Adrenal gland (tissue), 12 donors: ENCODE measurements around the gene ESR2. TPM values are rescaled to one million over a fixed set of nuclear protein-coding genes. Genes with fewer than 3 reads are reported as not detected.

Experiments
- DNase-seq, 7 donors: peaks; one replicate each; pipeline ENCODE4 v3.0.0-alpha.2; 2019 to 2020
- H3K27ac ChIP-seq, 5 donors: fragments of 200-600 bp; sonication (generic) in 4 of 5; 1 replicate in 3 of 5; 2 replicates in 2 of 5; pipeline versions ENCODE4 v1.5.1 to v1.8.0; 2016 to 2020; ENCODE audit warnings: mild to moderate bottlenecking in 1 of 5
- H3K27me3 ChIP-seq: fragments of 200-600 bp; 2 replicates; pipeline ENCODE4 v1.8.0; 2021
- H3K36me3 ChIP-seq, 2 donors: fragments of 200-600 bp; replicated peaks in 1 of 2; 1 replicate in 1 of 2; 2 replicates in 1 of 2; pipeline versions ENCODE4 v1.5.1 to v1.8.0; 2018 to 2022
- H3K4me1 ChIP-seq, 2 donors: fragments of 200-600 bp; replicated peaks in 1 of 2; 1 replicate in 1 of 2; 2 replicates in 1 of 2; pipeline versions ENCODE4 v1.5.1 to v1.8.0; 2018 to 2021
- H3K4me3 ChIP-seq, 4 donors: fragments of 200-600 bp; sonication (generic) in 3 of 4; one replicate each; pipeline ENCODE4 v1.5.1; 2016 to 2018
- H3K9me3 ChIP-seq, 3 donors: fragments of 200-600 bp; sonication (generic) in 1 of 3; replicated peaks in 1 of 3; 1 replicate in 2 of 3; 2 replicates in 1 of 3; pipeline versions ENCODE4 v1.5.1 to v1.8.0; 2016 to 2021
- CTCF ChIP-seq, 6 experiments: fragments of 450-650 bp in 4 of 6; fragments of 200-600 bp in 2 of 6; sonication (generic) in 1 of 6; IDR thresholded peaks; 1 replicate in 5 of 6; 2 replicates in 1 of 6; pipeline versions ENCODE4 v1.5.1 to v1.8.0; 2016 to 2021; ENCODE audit warnings: antibody characterized with exemption in 6 of 6, mild to moderate bottlenecking in 2 of 6, moderate library complexity in 1 of 6
- POLR2A ChIP-seq, 2 donors: fragments of 450-650 bp; IDR thresholded peaks; one replicate each; pipeline ENCODE4 v1.6.1; 2017; ENCODE audit warnings: antibody characterized with exemption in 2 of 2, mild to moderate bottlenecking in 2 of 2, moderate library complexity in 1 of 2
- WGBS, 4 donors: extraction: QIAGEN DNeasy Blood & Tissue Kit in 2 of 4; methylation state at CpG; one replicate each; pipeline versions ENCODE4 v1.1.5 to v1.1.7; 2013 to 2017; 5-methylcytosine and 5-hydroxymethylcytosine counted together
- intact Hi-C, 2 donors: fragments of 100-400 bp; cut with DNase I; formaldehyde crosslinking; loops; one replicate each; pipeline versions ENCODE4 v1.14.1 to v1.15.0; 2022 to 2023
- polyA plus RNA-seq, 3 donors: library from polyadenylated mRNA; stranded (reverse); fragments of 200-250 nt in 2 of 3; fragments of 350-450 nt in 1 of 3; fragmentation: Illumina TruSeq in 1 of 3; extraction: RNeasy Lipid Tissue Mini Kit (QIAGEN cat#74804) in 1 of 3; gene quantifications; one replicate each; pipeline ENCODE4 v1.2.3, GENCODE V29; 2013 to 2014
- total RNA-seq, 9 donors: library from RNA; depleted of rRNA in 4 of 9; stranded (reverse); fragments of >200 nt in 4 of 9; fragments of 120-200 nt in 1 of 9; fragmentation: NEBNext Ultra II Directional in 1 of 9; extraction: Animal tissue kit (Norgen Biotek cat#: 25700) in 1 of 9; gene quantifications; one replicate each; pipeline versions ENCODE4 v1.1.0 to v1.2.4, GENCODE V29; 2013 to 2023
- donor health status: healthy with polysubstance abuse.
- donor health status: Bipolar disorder and iron deficiency.
- donor health status: DM: yes; HTN: yes; CAD: no.
- donor health status: DM: no; HTN: no; CAD: no.
- donor health status: DM: no; HTN: no; CAD: no.
- donor health status: DM: yes; HTN: yes; CAD: no.

ESR2 gene
- total and polyA plus RNA-seq, 12 donors, result 3.0 to 36.0 (median 18.8) TPM

- 55 to 62% (median 60%) methylated on average over 4 of the region's 4 CpGs for WGBS, 4 donors
- no peak overlapping the region for H3K4me3 ChIP-seq
- H3K9me3 ChIP-seq, result no peaks in the 10 kb centered on the region
- TF ChIP-seq CTCF (IDR thresholded peaks at IDR 0.05), result no peak
- TF ChIP-seq POLR2A (IDR thresholded peaks at IDR 0.05), result no peak
- peak overlapping the region; percentile 23 to 76 (median 67) for H3K27ac ChIP-seq
- intact Hi-C loops, result no loop called here
- H3K36me3 ChIP-seq, result no peaks in the 10 kb centered on the region
- DNase-seq, result no peak
- no peaks in the 10 kb centered on the region for H3K27me3 ChIP-seq
- peaks cover 25 to 51% of the 10 kb centered on the region in 2 donors for H3K4me1 ChIP-seq
Observed at GRCh38 chr14:64248689-64249088, 45.5 kb downstream of the ESR2 start.

- peaks cover 25 to 51% of the 10 kb centered on the region in 2 donors for H3K4me1 ChIP-seq
- H3K9me3 ChIP-seq, result no peaks in the 10 kb centered on the region
- intact Hi-C loops, result no loop called here
- H3K27ac ChIP-seq, result peak overlapping the region in 1 of 5 donors; percentile 15
- no peaks in the 10 kb centered on the region for H3K27me3 ChIP-seq
- peak in 2 of 7 donors; percentile 40 to 45 for DNase-seq
- no peak for TF ChIP-seq CTCF (IDR thresholded peaks at IDR 0.05)
- TF ChIP-seq POLR2A (IDR thresholded peaks at IDR 0.05), result no peak
- H3K36me3 ChIP-seq, result no peaks in the 10 kb centered on the region
- WGBS, 4 donors, result 55 to 72% (median 63%) methylated on average over 3 of the region's 3 CpGs
- no peak overlapping the region for H3K4me3 ChIP-seq
Observed at GRCh38 chr14:64247195-64247594, 47.0 kb downstream of the ESR2 start.

GRCh38 chr14:64246688-64247087, 47.5 kb downstream of the ESR2 start:
- TF ChIP-seq POLR2A (IDR thresholded peaks at IDR 0.05) (no peak), CTCF (IDR thresholded peaks at IDR 0.05) (no peak)

GRCh38 chr14:64245491-64245890, 48.7 kb downstream of the ESR2 start:
- H3K4me3 ChIP-seq, result no peak overlapping the region
- no peak overlapping the region for H3K27ac ChIP-seq
- WGBS, 4 donors, result 92 to 93% (median 93%) methylated on average over 4 of the region's 4 CpGs
- H3K9me3 ChIP-seq, result no peaks in the 10 kb centered on the region
- peaks cover 25 to 46% of the 10 kb centered on the region in 2 donors for H3K4me1 ChIP-seq
- TF ChIP-seq CTCF (IDR thresholded peaks at IDR 0.05) (no peak), POLR2A (IDR thresholded peaks at IDR 0.05) (no peak)
- no peaks in the 10 kb centered on the region for H3K27me3 ChIP-seq
- DNase-seq, result no peak
- H3K36me3 ChIP-seq, result no peaks in the 10 kb centered on the region
- intact Hi-C loops, result no loop called here

More at GRCh38 chr14:64246688-64247087, 47.5 kb downstream of the ESR2 start:
- Histone ChIP-seq H3K27ac (peak overlapping the region in 1 of 5 donors; percentile 15), H3K27me3 (no peaks in the 10 kb centered on the region), H3K9me3 (no peaks in the 10 kb centered on the region), H3K36me3 (no peaks in the 10 kb centered on the region), H3K4me1 (peaks cover 25 to 51% of the 10 kb centered on the region in 2 donors), H3K4me3 (no peak overlapping the region)
- intact Hi-C loops, result no loop called here
- no peak for DNase-seq
